Colonic mucosa (tissue), 4 donors: ENCODE data around the gene MRPS27. TPM values are rescaled to one million over a fixed set of nuclear protein-coding genes. Genes with fewer than 3 reads are reported as not detected.

Source experiments
- DNase-seq: peaks from one replicate; pipeline ENCODE4 v3.0.0-alpha.2; 2020
- H3K27ac ChIP-seq: fragments of 200-600 bp; one replicate; pipeline ENCODE4 v1.8.0; 2021
- H3K27me3 ChIP-seq: fragments of 200-600 bp; one replicate; pipeline ENCODE4 v1.8.0; 2021
- H3K36me3 ChIP-seq: fragments of 200-600 bp; one replicate; pipeline ENCODE4 v1.8.0; 2021
- H3K4me1 ChIP-seq: fragments of 200-600 bp; one replicate; pipeline ENCODE4 v1.8.0; 2021; ENCODE audit warnings: mild to moderate bottlenecking
- H3K4me3 ChIP-seq: fragments of 200-600 bp; one replicate; pipeline ENCODE4 v1.8.0; 2021
- H3K9ac ChIP-seq, 2 donors: one replicate each; pipeline ENCODE4 v1.7.0; 2013; ENCODE audit warnings: control low read depth in 2 of 2, low read depth in 2 of 2, low read length in 2 of 2
- H3K9me3 ChIP-seq: fragments of 200-600 bp; one replicate; pipeline ENCODE4 v1.8.0; 2021
- CTCF ChIP-seq: fragments of 200-600 bp; IDR thresholded peaks from one replicate; pipeline ENCODE4 v1.8.0; 2022; ENCODE audit warnings: antibody characterized with exemption, mild to moderate bottlenecking
- intact Hi-C: fragments of 100-400 bp; cut with DNase I; formaldehyde crosslinking; loops from one replicate; pipeline ENCODE4 v1.14.1; 2022
- total RNA-seq, 2 donors: library from RNA; stranded (reverse); fragmentation: NEBNext Ultra II Directional in 1 of 2; extraction: Animal tissue kit (Norgen Biotek cat#: 25700) in 1 of 2; gene quantifications; one replicate each; pipeline ENCODE4 v1.2.1, GENCODE V29; 2021
- donor health status: healthy.
- donor health status: DM: no; HTN: no; CAD: no.
- donor health status: DM: no; HTN: no; CAD: no.

MRPS27 gene
- total RNA-seq, 2 donors from 2014 or later = 46.3 to 56.6 TPM

- no peak overlapping the region for H3K27ac ChIP-seq
Measured at GRCh38 chr5:72252574-72253155, 67.4 kb downstream of the MRPS27 start.

GRCh38 chr5:72252008-72252407 is 68.0 kb downstream of the MRPS27 start:
- Histone ChIP-seq H3K36me3 (no peaks in the 10 kb centered on the region), H3K4me1 (peaks cover 6% of the 10 kb centered on the region), H3K27me3 (no peaks in the 10 kb centered on the region)

More at GRCh38 chr5:72252574-72253155, 67.4 kb downstream of the MRPS27 start:
- DNase-seq = no peak
- H3K9ac ChIP-seq = no peak overlapping the region
- H3K9me3 ChIP-seq = no peaks in the 10 kb centered on the region
- H3K4me3 ChIP-seq = no peak overlapping the region
- TF ChIP-seq CTCF = no peak
- H3K36me3 ChIP-seq = no peaks in the 10 kb centered on the region
- intact Hi-C loops = no loop called here
- peaks cover under 1% of the 10 kb centered on the region for H3K4me1 ChIP-seq
- H3K27me3 ChIP-seq = no peaks in the 10 kb centered on the region

GRCh38 chr5:72251386-72251785 is 68.7 kb downstream of the MRPS27 start:
- Histone ChIP-seq H3K9me3 (no peaks in the 10 kb centered on the region), H3K4me3 (no peak overlapping the region), H3K4me1 (peaks cover 6% of the 10 kb centered on the region), H3K27me3 (no peaks in the 10 kb centered on the region), H3K9ac (no peak overlapping the region), H3K36me3 (no peaks in the 10 kb centered on the region), H3K27ac (no peak overlapping the region)
- no peak for DNase-seq
- no peak for TF ChIP-seq CTCF
- intact Hi-C loops = no loop called here

More at GRCh38 chr5:72252008-72252407, 68.0 kb downstream of the MRPS27 start:
- H3K9me3 ChIP-seq = no peaks in the 10 kb centered on the region
- no peak overlapping the region for H3K9ac ChIP-seq
- H3K27ac ChIP-seq = no peak overlapping the region
- no peak for DNase-seq
- H3K4me3 ChIP-seq = no peak overlapping the region
- intact Hi-C loops = no loop called here
- TF ChIP-seq CTCF = no peak

- peak; percentile 57 for DNase-seq
- Histone ChIP-seq H3K27me3 (no peaks in the 10 kb centered on the region), H3K4me3 (no peak overlapping the region), H3K9me3 (no peaks in the 10 kb centered on the region), H3K27ac (peak overlapping the region; percentile 5), H3K36me3 (no peaks in the 10 kb centered on the region), H3K9ac (no peak overlapping the region), H3K4me1 (peaks cover 6% of the 10 kb centered on the region)
- intact Hi-C loops = no loop called here
- no peak for TF ChIP-seq CTCF
Measured at GRCh38 chr5:72248410-72248981, 71.5 kb downstream of the MRPS27 start.

- no peaks in the 10 kb centered on the region for H3K9me3 ChIP-seq
- DNase-seq = no peak
- TF ChIP-seq CTCF = no peak
- no peaks in the 10 kb centered on the region for H3K36me3 ChIP-seq
- H3K4me1 ChIP-seq = peaks cover 6% of the 10 kb centered on the region
- H3K27ac ChIP-seq = peak overlapping the region; percentile 5
- intact Hi-C loops = no loop called here
- no peaks in the 10 kb centered on the region for H3K27me3 ChIP-seq
- H3K4me3 ChIP-seq = no peak overlapping the region
- no peak overlapping the region for H3K9ac ChIP-seq
Measured at GRCh38 chr5:72246954-72247442, 73.0 kb downstream of the MRPS27 start.
